RWPE1 (cell line): Measurements from ENCODE around the gene CFP.

Source experiments
- CTCF ChIA-PET: fragments of 350-600 bp; sonication (Branson Sonifier 250); formaldehyde crosslinking; extraction: SDS; loops from one replicate; lab custom pipeline; 2021; lab: Yijun Ruan, JAX
- POLR2A ChIA-PET: fragments of 400-600 bp; formaldehyde crosslinking; extraction: SDS; loops from one replicate; lab custom pipeline; 2020; ENCODE audit warnings: antibody characterized with exemption; ENCODE audit not compliant: low non-redundant PET; lab: Yijun Ruan, JAX
- DNase-seq: peaks from one replicate; pipeline ENCODE4 v3.0.0; 2012; ENCODE audit warnings: low spot score
- H3K27ac ChIP-seq: fragments of 450-650 bp; 2 replicates; pipeline ENCODE4 v1.5.1; 2017
- TF ChIP-seq, protein P1 (sequence below): fragments of 450-650 bp; conservative IDR thresholded peaks from 2 replicates; pipeline ENCODE4 v1.5.1; 2017; ENCODE audit warnings: low read depth, mild to moderate bottlenecking

CFP gene

DNA sequence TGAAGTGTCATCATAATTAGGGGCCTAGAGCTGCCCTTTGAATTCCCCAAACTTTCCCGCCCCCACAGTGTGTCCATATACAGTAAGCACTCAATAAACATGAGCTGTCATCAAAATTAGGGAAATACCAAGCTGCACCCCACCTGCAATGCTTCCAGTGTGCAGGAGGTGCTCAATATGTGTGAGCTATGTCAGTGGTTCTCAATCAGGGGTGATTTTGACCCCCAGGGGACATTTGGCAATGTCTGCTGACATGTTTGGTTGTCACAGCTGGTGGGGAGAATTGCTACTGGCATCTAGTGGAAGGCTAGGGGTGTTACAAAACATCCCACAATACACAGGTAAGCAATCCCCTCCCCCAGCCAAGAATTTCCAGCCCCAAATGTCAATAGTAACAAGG is 748 bp downstream of the CFP start:
- no peak for DNase-seq
- CTCF ChIA-PET = interaction anchor here (0.5 to 0.6 kb wide), 4 partner anchors 14 to 404 kb away, joined by 3 to 4 read pairs (median 3); no protein-coding TSS in a partner anchor
- POLR2A ChIA-PET = no interaction called here
- H3K27ac ChIP-seq = no peak overlapping the region
- TF ChIP-seq, protein P1, sequence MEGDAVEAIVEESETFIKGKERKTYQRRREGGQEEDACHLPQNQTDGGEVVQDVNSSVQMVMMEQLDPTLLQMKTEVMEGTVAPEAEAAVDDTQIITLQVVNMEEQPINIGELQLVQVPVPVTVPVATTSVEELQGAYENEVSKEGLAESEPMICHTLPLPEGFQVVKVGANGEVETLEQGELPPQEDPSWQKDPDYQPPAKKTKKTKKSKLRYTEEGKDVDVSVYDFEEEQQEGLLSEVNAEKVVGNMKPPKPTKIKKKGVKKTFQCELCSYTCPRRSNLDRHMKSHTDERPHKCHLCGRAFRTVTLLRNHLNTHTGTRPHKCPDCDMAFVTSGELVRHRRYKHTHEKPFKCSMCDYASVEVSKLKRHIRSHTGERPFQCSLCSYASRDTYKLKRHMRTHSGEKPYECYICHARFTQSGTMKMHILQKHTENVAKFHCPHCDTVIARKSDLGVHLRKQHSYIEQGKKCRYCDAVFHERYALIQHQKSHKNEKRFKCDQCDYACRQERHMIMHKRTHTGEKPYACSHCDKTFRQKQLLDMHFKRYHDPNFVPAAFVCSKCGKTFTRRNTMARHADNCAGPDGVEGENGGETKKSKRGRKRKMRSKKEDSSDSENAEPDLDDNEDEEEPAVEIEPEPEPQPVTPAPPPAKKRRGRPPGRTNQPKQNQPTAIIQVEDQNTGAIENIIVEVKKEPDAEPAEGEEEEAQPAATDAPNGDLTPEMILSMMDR = no peak

DNA sequence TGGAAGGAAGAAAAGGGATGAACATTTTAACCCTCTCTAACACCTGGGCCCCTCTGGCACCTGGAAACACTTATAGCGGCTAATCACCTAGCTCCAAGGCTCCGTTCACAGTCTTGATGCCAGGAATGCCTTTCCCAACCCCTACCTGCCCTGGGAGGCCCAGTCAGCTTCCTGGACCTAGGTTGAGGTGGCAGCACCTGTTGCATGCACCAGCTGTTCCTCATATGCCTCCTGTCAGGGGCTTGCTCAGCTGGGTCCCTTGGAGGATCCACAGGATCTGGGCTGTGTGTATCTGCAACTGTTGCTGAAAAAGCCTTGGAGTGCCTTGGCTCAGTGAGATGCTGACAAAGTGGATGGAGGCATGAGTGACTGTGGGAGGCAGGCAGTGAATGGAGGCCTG is 4.4 kb downstream of the CFP start:
- ChIA-PET CTCF (no interaction called here), POLR2A (no interaction called here)
- TF ChIP-seq, protein P1 = no peak
- DNase-seq = no peak
- H3K27ac ChIP-seq = no peak overlapping the region

DNA sequence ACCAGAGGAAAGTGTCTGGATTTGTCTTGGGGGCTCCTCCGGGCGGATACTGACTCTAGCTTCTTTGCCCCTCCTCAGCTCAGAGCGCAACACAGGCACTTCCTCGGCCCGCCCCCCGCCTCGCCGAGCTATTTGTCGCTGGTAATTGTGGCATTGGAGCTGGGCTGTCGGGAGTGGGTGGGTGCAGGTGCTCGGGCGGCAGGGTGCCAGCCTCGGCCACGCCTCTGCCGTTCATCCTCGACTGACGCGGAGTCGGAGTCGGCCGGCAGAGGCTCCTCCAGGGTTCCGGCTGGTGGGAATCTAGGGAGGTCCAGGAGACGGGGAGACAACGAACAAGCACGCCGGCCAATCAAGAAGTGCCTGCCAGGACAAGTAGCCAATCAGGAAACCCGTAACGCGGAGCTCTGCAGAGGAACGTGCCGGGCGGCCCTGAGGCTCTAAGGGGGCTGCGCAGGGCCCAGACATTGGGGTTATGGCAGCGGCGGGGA is 6.1 kb downstream of the CFP start:
- POLR2A ChIA-PET = no interaction called here
- TF ChIP-seq, protein P1 = no peak
- CTCF ChIA-PET = interaction anchor here (0.6 to 0.8 kb wide), 2 partner anchors 9 to 82 kb away, joined by 4 read pairs; no protein-coding TSS in a partner anchor
- peak; percentile 48 for DNase-seq
- H3K27ac ChIP-seq = no peak overlapping the region

DNA sequence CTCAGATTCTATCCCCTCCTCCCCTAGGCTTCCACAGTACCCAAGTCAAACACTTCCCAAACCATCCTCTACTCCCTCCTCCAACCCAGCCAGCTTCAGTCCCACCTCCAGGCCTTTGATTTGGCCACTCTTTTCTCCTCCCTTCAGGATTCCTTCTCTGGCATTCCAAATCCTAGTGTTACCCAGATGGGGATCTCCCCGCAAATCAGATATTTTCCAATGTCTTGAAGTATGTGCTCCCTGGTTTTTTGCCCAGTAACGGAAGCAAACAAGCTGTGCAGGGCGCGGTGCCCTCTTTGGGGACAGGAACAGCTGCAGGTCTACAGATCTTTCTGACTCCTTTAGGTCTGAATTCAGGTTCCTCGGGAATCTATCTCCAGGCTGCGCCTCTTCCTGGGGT is 7.9 kb downstream of the CFP start:
- POLR2A ChIA-PET = no interaction called here
- no peak for DNase-seq
- CTCF ChIA-PET = no interaction called here
- TF ChIP-seq, protein P1 = no peak
- H3K27ac ChIP-seq = no peak overlapping the region

DNA sequence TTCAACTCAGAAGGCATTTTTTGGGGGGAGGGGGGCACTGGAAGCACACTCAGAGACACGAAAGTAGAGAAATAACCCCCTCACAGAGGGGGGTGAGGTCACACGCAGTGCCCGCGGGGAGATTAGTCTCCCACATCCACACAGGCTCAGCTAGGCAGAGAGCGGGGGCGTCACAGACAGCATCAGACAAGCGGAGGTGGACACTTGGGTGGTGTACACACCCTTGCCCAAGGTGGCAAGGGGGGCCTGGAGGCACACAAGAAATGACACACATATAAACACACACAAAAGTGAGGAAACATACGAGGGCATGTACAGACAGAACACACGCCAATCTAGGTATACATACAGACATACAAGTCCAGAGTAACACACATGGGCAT is 9.4 kb downstream of the CFP start:
- no peak overlapping the region for H3K27ac ChIP-seq
- CTCF ChIA-PET = interaction anchor here (0.7 kb wide), 1 partner anchor 24 kb away, joined by 3 read pairs; no protein-coding TSS in a partner anchor
- no peak for DNase-seq
- TF ChIP-seq, protein P1 = no peak
- POLR2A ChIA-PET = no interaction called here

DNA sequence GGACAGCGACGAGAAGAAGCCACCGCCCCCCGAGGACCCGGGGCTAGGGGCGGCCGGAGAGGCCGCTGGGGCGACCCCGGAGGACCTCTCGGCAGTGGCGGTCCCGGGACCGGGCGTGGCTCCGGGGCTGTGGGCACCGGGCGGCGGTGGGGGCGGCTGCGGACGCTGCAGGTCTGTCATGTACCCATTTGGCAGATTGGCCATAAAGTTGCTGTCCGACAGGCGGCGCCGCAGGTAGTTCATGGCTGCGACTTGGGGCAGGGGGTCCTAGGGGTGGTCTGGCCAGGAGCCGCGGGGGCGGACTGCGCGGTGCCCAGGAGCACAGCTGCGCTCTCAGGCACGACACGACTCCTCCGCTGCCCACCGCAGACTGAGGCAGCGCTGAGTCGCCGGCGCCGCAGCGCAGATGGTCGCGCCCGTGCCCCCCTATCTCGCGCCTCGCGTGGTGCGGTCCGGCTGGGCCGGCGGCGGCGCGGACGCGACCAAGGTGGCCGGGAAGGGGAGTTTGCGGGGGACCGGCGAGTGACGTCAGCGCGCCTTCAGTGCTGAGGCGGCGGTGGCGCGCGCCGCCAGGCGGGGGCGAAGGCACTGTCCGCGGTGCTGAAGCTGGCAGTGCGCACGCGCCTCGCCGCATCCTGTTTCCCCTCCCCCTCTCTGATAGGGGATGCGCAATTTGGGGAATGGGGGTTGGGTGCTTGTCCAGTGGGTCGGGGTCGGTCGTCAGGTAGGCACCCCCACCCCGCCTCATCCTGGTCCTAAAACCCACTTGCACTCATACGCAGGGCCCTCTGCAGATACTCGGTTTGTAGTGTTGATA is 10.0 kb downstream of the CFP start, which contains the start of gene SYN1:
Gene SYN1 (minus strand): TSS at position 372 of the 817 bp plus-strand sequence. CDS start 129 bp downstream, at position 243.
- TF ChIP-seq, protein P1 = no peak
- ChIA-PET POLR2A (no interaction called here), CTCF (interaction anchor here (0.7 kb wide), 1 partner anchor 23 kb away, joined by 3 read pairs; no protein-coding TSS in a partner anchor)
- no peak within 1 kb of the TSS for H3K27ac ChIP-seq
- DNase-seq = peak; percentile 81
